DMS53 treated with DMSO at 0.1 percent for 48 hours (cell line): ENCODE data around the gene MTX1.
"Not testable (repeated sequence)": the region's sequence is repeated elsewhere in the genome, so short reads cannot be mapped to it uniquely, and the experiment has no call there.

Experiments used
- DNase-seq: peaks from one replicate; lab custom pipeline; 2025; ENCODE audit not compliant: unreplicated experiment; lab: John Stamatoyannopoulos, UW

Gene MTX1

DNA sequence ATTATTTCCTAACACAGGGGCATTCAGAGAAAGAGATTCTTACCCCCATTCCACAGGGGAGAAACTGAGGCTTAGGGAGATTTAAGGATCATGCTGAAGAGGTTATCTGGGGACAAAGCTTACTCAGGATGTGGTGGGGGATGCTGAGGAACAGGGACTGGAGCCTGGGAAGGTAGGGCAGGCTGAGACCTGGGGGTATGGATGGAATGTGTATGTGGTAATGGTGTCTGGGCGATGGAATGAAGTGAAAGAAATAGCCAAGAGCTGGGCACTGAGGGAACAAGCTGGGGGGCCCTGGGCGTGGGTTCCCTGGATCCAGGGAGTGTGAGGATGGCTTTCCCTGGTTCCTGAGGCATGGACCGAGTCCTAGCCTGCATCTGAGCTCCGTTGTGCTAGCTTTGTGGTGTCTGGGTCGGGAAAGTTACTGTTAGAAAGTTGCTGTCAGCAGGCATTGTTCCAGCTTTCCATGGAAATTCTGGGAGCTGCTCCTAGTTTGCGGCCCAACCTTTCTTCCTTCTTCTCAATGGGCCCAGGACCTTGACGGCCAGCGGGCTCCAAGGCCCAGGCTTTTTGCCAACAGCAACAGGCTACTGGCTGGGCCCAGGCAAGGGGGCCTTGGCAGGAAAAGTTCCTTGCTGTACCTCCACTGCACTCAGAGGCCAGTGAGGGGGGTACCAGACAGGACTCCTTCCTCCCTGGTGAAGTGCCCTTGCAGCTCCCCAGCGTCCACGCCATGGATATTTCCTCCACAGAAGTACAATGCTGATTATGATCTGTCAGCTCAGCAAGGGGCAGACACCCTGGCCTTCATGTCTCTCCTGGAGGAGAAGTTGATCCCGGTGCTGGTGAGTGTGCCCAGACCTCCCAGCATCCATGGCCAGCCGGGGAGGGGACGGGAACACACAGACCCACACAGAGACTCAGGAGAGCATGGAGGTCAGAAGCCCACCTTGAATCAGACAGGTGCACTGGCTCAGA lies 23.8 kb downstream of the MTX1 start:
- DNase-seq = not testable (repeated sequence)

DNA sequence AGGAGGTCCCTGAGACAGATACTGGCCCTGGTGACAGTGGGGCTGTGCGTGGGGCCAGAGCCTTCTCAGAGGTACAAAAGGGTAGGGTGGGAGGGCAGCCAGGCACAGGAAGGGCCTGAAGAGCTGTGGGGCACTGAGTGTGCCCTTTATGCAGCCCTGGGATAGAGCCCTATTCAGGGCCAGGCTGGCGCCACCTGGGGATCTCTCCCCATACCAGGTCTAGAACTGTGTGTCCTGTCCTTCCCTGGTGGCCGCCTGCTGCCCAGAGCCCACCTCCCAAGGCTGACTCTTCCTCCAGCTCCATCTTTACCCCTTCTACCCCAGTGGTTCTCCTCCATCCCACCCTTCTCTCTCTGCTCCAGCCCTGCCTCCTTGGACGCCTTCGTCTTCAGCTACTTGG lies 25.0 kb downstream of the MTX1 start:
- DNase-seq = not testable (repeated sequence)

DNA sequence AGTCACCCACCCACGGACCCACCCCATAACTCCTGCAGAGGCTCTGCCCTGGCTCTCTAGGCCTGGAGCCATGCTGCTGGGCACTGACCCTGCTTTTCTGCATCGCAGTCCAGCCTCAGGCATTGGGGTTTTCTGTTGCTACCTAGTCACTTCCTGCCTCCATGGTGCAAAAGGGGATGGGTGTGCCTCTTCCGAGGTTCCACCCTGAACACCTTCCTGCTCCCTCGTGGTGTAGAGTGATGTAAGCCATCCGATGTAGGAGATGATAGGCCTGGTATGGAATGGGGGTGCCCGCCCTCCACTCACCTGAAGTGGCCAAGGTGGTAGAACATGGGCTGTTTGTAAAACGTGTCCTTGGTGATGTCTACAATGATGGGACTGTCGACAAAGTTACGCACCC lies 26.9 kb downstream of the MTX1 start:
- not testable (repeated sequence) for DNase-seq

DNA sequence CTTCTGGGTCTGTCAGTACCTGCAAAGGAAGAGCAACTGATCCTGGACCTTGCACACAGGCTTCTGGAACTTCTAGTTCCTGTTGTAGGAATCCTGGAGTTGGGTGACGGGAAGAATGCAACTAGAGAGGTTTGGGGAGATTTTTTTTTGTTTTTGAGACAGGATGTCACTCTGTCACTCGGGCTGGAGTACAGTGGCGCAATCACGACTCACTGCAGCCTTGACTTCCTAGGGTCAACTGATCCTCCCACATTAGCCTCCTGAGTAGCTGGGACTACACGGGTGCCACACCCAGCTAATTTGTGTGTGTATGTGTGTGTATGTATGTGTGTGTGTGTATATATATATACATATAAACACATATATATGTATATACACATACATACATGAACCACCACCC lies 28.0 kb downstream of the MTX1 start:
- DNase-seq = no peak

DNA sequence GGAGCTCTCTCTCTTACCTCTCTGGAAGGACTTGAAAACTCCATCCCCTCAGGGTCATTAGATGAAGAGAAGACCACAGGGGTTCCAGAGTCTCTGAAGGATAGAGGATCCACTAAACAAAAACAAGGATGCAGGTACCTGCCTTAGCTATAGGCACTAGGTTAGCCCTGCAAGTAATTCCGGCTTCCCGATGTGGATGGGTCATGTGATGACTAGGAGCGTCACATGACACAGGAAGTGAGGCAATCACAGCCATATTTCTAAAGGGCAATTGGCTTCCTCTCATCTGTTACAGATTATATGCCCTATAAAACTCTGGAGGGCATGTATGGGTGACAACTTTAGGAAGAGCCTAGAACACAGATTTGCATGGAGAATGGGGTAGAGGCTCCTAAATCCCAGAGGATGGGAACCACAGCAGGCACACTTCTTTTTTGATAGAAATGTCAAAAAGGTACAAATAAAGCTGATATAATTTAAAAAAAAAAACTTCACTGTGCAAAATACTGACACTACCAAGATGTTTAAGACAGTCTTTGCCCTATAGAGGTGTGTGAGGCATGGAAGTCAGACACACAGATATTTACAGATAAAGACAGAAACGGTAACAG lies 32.7 kb downstream of the MTX1 start:
- peak; percentile 91 for DNase-seq

DNA sequence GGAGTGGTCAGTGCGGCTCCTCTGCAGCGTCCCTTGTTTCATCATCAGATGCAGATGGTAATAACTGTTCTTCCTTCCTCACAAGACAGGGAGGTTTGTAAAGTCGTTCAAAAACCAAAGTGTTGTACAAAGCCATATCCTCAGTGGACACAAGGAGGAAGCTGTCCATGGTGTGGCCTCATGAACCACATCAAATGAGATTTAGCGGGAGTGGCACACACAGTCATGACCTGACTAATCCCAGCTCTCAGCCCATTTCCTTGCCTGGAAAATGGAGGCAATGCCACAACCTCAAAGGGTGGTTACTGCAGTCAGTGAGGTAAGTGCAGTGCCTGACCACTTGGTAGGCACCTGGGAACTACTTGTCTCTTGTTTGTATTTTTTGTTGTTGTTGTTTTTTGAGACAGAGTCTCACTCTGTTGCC lies 33.4 kb downstream of the MTX1 start:
- DNase-seq = no peak

DNA sequence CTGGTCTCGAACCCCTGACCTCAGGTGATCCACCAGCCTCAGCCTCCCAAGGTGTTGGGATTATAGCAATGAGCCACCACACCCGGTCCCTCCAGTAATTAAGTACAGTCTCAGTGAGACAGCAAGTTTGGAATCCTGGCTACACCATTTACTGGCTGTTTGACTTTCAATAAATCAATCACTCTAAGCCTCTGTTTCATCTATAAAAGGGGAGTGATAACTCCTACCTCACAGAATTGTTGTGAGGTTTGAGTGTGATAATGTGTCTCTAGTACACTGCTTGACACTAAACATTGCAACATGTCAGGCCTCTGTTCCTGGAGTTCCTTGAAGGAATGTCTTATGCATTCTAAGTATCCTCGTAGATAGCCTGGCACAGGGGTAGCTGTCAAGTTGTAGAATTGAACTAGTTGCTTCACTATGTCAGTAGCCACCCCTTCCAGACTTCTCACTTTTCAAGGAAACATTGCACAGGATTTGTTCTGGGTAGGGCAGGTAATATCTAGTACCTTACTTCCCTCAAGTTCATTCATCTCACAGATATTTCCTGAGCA lies 34.4 kb downstream of the MTX1 start:
- DNase-seq = no peak

DNA sequence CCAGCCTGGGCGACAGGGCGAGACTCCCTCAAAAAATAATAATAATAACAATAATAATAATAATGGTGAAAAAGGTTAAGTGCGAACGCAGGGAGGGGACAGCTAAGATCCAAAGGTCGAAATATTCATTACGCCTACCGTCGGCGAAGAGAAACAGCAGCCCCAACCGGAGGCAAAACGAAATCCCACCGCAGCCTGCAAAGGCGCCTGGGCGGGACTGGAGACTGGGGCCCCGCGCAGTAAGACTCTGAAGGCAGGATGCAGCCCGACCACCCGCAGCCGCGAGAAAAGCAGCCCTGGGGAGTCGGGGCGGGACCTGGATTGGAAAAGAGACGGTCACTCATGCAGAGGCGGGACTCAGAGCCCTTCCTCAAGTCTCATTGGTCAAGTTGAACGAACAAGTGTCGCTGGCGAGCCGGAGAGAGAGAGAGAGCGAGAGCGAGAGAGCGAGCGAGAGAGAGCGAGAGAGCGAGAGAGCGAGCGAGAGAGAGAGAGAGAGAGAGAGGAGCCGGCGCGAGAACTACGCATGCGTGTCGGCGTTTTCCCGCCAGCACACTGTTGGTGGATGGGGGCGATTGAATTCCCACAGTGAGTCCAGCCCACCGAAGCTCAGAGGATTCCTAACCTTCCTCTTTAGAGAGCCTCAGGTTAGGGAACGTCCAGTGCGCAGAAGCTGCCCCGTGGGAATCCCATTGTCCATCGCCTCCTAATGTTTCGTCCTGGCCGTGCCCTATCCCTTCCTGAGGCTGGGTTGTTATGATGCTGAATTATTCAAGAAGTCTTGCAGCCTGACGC lies 36.1 kb downstream of the MTX1 start:
- DNase-seq = peak; percentile 97

DNA sequence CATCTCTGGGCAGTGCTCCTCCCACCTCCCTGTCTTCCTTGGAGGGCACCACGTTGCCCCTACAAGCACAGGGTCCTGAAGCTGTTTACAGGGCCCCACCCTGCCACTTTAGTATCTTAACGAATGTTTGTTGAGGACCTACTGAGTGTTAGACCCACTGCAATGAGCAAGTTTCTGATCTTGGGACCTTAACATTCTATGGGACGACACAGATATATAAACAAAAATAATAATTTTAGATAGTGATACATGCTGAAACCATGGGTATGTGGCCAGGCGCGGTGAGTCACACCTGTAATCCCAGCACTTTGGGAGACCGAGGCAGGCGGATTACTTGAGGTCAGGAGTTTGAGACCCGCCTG lies 36.6 kb downstream of the MTX1 start:
- no peak for DNase-seq

DNA sequence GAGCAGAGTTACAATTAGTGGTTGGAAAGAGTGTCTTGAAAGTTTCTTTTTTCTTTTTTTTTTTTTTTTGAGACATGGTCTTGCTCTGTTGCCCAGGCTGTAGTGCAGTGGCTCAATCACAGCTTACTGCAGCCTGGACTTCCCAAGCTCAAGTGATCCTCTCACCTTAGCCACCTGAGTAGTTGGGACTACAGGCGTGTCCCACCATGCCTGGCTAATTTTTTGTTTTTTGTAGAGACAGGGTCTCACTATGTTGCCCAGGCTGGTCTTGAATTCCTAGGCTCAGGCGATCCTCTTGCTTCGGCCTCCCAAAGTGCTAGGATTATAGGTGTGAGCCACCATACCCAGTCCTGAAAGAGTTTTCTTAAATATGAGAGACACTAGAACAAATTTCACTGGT lies 38.3 kb downstream of the MTX1 start:
- not testable (repeated sequence) for DNase-seq

DNA sequence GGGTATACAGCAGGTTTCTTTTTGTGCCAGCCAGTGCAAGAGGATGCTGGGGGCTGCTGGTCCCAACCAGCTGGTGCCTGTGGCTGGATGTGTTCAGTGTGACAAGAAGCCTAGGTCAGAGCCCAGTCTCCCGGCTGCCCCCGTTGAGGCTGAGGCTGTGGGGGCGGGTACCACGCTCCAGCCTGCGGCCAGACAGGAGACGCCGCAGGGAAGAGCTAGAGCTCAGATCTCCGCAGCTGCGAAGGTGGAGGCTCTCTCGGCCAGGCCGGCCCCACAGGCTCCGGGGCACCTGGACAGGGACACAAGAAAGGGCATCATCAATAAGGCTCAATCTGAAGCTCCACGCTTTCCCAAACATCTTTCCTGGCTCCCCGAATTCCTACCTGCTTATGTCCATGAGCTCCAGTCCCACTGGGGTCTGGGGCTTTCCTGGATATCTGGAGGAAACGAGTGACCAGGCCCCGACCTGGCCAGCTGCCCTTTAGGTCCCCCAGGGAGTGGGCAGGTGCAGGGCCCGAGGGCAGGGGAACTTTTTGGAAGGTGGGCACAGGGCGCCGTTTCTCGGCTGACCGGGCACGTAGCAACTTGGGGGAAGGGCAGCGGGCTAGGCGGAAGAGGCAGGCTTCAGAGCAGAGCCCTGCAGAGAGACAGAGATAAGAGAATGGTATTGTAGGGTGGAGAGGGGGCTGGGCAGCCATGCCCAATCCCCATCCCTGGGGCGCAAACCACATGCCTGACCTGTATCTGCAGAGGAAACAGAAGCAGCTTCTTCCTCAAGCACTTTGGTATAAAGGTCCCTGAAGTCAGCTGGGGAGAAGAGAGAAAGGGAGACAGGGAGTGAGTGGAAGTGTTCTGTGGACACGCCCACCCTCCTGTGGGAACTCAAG lies 39.4 kb downstream of the MTX1 start:
- DNase-seq = no peak

DNA sequence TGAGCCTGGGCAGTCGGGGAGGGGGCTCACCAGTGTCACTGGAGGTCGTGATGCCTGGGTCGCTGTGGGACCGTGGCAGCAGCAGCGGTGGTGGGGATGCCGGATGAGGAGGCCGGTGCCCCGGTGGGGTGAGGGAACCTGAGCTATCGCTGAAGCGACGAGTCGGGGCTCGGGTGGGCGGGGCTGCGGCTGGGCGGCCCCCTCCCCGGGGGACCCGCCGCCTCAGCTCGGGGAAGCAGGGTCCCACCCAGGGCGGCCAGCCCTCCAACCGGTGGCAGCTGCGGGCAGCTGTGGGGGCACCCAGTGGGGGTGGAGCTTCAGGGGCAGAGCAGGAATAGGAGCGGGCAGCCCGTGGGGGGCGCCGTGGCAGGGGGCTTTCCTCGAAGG lies 41.7 kb downstream of the MTX1 start:
- DNase-seq = no peak

DNA sequence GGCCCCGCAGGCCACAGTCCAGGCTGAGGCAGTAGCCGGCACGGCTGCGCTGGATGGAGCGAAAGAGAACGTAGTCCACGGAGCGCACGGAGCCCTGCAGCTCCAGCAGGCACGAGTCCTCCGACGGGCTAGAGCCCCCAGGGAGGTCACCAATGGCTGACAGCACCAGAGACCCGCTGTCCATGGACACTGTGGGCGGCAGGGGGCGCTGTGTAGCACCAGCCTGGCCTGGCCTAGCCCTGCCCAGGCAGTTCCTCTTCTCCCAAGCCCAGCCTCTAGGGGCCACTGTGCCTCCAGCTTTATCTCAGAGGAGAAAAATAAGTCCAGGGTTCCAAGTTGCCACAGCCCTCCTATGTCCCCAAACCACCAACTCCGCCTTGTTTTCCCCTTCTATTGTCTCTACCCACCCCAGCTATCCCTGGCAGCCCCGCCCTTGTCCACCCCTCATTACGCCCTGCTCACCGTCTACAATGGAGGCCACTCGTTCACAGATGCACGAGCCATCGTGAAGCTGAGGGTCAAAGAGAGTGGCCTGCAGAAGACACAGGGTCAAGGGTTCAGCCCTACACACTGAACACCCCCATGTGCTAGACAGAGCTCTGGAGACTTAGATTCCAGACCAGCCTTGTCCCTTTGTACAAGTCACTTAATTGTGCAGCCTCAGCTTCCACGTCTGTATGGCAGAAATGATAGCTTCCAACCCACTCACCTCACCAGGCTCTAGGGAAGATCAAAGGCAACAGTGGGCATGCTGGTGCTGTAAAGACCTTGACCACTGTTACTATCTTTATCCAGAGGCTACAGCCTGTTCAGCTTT lies 42.3 kb downstream of the MTX1 start:
- peak; percentile 89 for DNase-seq

DNA sequence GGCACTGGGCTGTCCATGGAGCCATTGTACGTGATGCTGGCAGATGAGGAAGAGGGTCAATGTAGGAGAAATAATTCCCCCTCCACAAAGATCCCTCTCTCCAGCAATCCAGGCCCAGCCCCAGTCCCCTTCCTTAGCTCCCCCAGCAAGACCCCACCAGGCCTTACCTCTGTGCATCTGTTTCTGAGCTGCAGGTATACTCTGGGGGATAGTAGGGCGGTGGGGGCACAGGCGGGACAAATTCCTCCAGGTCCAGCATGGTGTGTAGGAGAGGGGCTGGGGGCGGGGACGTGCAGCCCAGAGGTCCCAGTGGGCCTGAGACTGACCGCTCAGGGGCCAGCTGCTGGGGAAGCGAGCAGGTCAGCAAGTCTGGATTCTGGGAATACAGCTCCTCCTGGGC lies 43.1 kb downstream of the MTX1 start:
- DNase-seq = no peak

DNA sequence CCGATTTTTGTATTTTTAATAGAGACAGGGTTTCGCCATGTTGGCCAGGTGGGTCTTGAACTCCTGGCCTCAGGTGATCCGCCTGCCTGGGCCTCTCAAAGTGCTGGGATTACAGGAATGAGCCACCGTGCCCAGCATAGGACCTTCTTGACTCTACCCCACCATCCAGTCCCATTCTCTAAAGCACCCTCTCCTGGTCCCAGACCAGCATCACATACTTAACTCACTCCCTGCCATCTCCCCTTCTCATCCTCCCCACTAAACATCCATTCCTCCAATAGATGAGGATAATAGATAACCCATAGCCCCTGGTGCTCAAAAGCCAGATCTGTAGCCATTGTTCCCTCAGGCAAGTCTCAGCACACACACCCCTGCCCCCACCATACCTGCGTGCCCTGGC lies 44.7 kb downstream of the MTX1 start:
- DNase-seq = no peak

DNA sequence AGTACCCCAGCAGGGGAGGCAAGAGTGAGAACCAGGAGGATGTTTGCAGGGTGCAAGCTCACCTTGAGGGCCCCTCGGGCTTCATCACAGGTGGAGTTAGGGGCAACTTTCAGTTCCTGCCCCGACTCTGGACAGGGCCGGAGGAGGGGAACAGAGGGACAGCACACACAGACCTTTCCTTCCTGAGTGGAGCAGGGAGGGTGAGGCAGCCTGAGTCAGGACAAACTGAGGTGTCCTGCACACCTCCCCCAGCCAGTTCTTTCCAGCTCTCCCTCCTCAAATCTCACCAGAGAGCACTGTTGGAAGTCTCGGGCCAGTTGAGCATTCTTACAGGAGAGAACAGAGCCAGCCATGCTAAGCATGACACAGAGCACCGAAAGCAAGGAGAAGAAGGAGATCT lies 45.3 kb downstream of the MTX1 start:
- DNase-seq = no peak

DNA sequence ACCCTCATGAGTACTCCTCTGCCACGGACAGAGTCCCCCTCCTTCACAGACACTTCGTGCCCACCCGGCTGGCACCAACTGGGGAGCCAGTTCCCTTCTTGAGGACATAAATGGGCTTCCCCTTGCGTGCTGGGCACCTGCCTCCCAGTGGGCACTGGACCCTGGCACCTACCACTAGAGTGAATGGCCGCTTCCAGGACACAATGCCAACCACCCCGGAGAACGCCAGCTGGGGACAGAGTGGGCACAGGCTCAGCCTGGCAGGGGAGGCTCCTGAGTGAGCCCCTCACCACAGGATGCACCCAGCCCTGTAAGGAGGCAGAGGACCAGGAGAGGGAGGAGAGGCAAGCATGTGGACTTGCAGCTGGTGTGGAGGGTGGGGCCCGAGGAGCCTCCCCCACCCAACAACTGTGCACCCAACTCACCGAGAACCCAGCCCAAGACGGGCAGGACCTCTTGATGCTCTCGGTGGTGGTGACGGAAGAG lies 45.8 kb downstream of the MTX1 start:
- DNase-seq = no peak

DNA sequence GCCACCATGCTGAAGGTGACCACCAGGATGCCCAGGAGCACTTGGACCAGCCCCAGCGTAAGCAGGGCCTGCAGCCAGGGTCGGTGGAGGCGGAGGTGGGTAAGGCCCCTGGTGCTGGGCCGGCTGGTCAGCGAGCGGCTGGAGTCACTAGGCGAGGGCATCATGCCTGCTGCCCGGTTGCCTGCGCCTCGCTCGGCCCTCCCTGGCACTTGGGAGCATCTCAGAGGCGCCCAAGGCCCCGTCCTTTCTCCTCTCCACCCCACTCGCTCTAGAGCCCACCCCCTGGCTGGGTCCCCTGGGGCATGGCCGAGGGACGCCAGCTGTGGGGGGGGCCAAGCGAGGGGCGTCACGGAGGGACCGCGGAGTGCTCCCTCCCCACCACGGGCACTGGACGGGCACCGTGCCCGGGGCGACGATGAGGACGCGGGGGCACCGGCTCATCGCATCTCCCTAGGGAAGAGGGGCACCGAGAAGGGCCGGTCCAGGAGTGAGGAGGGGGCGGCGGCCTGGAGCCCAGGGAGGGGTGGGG lies 46.3 kb downstream of the MTX1 start:
- DNase-seq = no peak
